ENCODE measurements around the gene HMGB3. TPM values are rescaled to one million over a fixed set of nuclear protein-coding genes. Genes with fewer than 3 reads are reported as not detected.
"Not testable (repeated sequence)": the region's sequence is repeated elsewhere in the genome, so short reads cannot be mapped to it uniquely, and the experiment has no call there.

HMGB3 gene
- total RNA-seq, 1 donor from 2014 or later = 1.7 TPM

DNA sequence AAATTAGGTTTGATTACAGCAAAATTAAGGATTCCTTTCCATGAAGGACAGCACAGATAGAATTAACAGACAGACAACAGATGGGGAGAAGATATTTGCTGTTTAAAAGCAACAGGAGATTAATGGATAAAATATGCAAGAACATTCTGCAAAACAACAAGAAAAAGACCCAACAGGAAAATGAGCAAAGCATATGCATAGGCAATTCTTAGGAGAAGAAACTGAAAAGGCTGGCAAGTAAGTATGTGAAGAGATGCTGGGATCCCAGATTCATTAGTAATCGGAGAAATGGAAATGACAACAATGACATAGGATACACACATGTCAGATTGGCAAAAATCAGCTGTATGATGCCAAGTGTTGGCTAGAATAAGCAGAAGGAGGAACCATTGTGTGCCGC is 27.5 kb upstream of the HMGB3 start:
- Histone ChIP-seq H3K4me1 (no peaks in the 10 kb centered on the region), H3K9me3 (no peaks in the 10 kb centered on the region), H3K36me3 (no peaks in the 10 kb centered on the region), H3K27me3 (no peaks in the 10 kb centered on the region), H3K4me3 (no peak overlapping the region), H3K27ac (no peak overlapping the region)
- TF ChIP-seq, protein P1, sequence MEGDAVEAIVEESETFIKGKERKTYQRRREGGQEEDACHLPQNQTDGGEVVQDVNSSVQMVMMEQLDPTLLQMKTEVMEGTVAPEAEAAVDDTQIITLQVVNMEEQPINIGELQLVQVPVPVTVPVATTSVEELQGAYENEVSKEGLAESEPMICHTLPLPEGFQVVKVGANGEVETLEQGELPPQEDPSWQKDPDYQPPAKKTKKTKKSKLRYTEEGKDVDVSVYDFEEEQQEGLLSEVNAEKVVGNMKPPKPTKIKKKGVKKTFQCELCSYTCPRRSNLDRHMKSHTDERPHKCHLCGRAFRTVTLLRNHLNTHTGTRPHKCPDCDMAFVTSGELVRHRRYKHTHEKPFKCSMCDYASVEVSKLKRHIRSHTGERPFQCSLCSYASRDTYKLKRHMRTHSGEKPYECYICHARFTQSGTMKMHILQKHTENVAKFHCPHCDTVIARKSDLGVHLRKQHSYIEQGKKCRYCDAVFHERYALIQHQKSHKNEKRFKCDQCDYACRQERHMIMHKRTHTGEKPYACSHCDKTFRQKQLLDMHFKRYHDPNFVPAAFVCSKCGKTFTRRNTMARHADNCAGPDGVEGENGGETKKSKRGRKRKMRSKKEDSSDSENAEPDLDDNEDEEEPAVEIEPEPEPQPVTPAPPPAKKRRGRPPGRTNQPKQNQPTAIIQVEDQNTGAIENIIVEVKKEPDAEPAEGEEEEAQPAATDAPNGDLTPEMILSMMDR (IDR thresholded peaks at IDR 0.05) = no peak
- TF ChIP-seq POLR2AphosphoS5 (IDR thresholded peaks at IDR 0.05; ENCODE audit: insufficient read depth in 1 of 2, low read depth in 1 of 2) = no peak
- no peak for TF ChIP-seq POLR2A (IDR thresholded peaks at IDR 0.05)
- no peak for DNase-seq (ENCODE audit: extremely low spot score in 2 of 2)
- intact Hi-C loops (cut with DNase I) = no loop called here

DNA sequence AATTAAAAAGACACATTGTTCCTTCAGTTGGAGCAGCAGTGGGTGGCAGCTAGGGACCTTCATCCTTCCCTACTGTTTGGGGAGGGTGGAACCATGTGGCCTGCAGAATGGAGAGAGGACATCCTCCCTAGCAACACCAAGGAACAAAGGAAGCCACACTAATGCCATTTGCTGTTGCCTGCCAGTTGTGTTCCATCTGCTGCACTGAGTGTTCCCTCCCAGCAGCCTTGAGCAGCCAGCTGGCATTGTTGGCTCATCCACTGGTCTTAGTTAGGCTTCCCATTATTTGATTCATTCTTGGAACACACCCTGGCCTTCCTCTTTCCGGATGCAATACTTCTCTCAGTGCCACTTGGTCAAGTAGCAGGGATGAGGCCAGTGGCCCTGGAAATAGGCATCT is 25.0 kb upstream of the HMGB3 start:
- Histone ChIP-seq H3K27ac (no peak overlapping the region), H3K9me3 (no peaks in the 10 kb centered on the region), H3K4me3 (no peak overlapping the region), H3K4me1 (no peaks in the 10 kb centered on the region), H3K27me3 (no peaks in the 10 kb centered on the region), H3K36me3 (no peaks in the 10 kb centered on the region)
- TF ChIP-seq POLR2AphosphoS5 (IDR thresholded peaks at IDR 0.05; ENCODE audit: insufficient read depth in 1 of 2, low read depth in 1 of 2) (no peak), POLR2A (IDR thresholded peaks at IDR 0.05) (no peak)
- TF ChIP-seq, protein P1 (IDR thresholded peaks at IDR 0.05) = no peak
- intact Hi-C loops (cut with DNase I) = no loop called here
- no peak for DNase-seq (ENCODE audit: extremely low spot score in 2 of 2)

DNA sequence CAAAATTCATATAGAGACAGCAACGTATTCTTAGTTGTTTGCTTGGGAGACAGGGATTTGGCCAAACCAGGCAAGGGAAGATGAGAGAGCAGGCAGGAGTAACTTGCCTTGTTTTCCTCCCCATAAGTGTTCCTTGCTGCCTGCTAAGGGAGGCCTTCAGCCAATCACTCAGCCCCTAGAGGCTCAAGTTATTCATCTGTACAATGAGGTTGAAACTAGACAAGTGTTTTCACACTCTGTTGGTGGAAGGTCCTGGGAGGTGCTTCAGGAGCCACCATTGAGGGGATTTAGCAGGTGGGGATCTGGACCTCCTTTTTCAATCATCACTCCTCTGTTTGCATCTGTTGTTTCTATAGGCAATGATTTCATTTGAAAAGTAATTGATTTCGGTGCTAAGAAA is 23.6 kb upstream of the HMGB3 start:
- intact Hi-C loops (cut with DNase I) = no loop called here
- H3K27ac ChIP-seq = no peak overlapping the region
- H3K36me3 ChIP-seq = no peaks in the 10 kb centered on the region
- H3K4me3 ChIP-seq = no peak overlapping the region
- H3K4me1 ChIP-seq = no peaks in the 10 kb centered on the region
- H3K9me3 ChIP-seq = no peaks in the 10 kb centered on the region
- TF ChIP-seq, protein P1 (IDR thresholded peaks at IDR 0.05) = no peak
- no peak for TF ChIP-seq POLR2AphosphoS5 (IDR thresholded peaks at IDR 0.05; ENCODE audit: insufficient read depth in 1 of 2, low read depth in 1 of 2)
- TF ChIP-seq POLR2A (IDR thresholded peaks at IDR 0.05) = no peak
- no peak for DNase-seq (ENCODE audit: extremely low spot score in 2 of 2)
- no peaks in the 10 kb centered on the region for H3K27me3 ChIP-seq

DNA sequence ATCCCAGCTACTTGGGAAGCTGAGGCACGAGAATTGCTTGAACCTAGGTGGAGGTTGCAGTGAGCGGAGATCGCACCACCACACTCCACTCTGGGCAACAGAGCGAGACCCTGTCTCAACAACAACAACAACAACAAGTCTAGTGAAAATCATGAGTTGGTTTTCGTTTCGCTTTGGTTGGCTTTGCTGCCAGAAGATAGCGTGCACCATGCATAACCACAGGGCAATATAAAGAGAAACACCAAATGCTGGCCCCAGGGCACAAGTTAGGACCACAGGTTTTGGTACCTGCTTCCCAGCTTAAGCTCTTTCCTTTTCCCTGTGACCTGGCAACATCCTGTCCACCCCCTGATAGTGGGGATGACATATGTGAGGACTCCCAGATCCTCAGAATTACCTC is 21.5 kb upstream of the HMGB3 start:
- Histone ChIP-seq H3K27ac (no peak overlapping the region), H3K9me3 (no peaks in the 10 kb centered on the region), H3K27me3 (no peaks in the 10 kb centered on the region), H3K4me3 (no peak overlapping the region), H3K4me1 (no peaks in the 10 kb centered on the region), H3K36me3 (no peaks in the 10 kb centered on the region)
- DNase-seq (ENCODE audit: extremely low spot score in 2 of 2) = no peak
- intact Hi-C loops (cut with DNase I) = no loop called here
- TF ChIP-seq POLR2A (IDR thresholded peaks at IDR 0.05) (no peak), POLR2AphosphoS5 (IDR thresholded peaks at IDR 0.05; ENCODE audit: insufficient read depth in 1 of 2, low read depth in 1 of 2) (no peak)
- TF ChIP-seq, protein P1 (IDR thresholded peaks at IDR 0.05) = no peak

DNA sequence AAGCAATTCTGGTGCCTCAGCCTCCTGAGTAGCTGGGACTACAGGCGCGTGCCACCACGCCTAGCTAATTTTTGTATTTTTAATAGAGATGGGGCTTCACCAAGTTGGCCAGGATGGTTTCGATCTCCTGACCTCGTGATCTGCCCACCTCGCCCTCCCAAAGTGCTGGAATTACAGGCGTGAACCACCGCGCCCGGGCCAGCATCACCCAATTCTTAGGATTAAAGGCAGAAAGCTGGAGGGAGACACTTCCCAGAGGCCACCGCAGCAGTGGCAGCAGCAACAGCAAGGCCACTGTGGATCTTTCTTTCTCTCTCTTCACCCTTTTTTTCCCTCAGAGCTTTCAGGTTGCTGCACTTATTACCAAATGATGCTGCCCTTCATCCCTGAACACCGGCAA is 18.7 kb upstream of the HMGB3 start:
- H3K4me3 ChIP-seq; H3K27ac ChIP-seq; DNase-seq (ENCODE audit: extremely low spot score in 2 of 2); H3K36me3 ChIP-seq; H3K27me3 ChIP-seq; H3K4me1 ChIP-seq; intact Hi-C loops (cut with DNase I); H3K9me3 ChIP-seq: not testable (repeated sequence)

DNA sequence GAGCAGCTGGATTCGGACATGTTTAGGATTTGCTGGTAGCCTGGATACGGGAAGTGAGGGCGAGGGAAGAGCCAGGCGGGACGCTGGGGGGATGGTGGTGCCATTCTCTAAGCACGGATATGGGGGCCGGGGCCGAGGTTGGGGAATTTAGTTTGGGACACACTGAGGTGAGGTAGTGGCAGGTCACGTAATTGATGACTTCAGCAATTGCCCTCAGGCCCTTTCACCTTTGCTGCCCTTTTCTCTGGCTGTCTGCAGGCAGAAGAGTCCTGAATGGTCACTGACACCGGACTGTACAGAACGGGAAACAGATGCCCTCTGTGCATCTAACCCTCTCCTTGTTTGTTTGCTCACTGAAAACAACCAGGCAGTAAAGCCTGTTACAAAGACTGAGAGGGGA is 16.9 kb upstream of the HMGB3 start:
- intact Hi-C loops (cut with DNase I) = no loop called here
- Histone ChIP-seq H3K27ac (no peak overlapping the region), H3K9me3 (no peaks in the 10 kb centered on the region), H3K4me1 (no peaks in the 10 kb centered on the region), H3K4me3 (no peak overlapping the region), H3K36me3 (no peaks in the 10 kb centered on the region), H3K27me3 (no peaks in the 10 kb centered on the region)
- TF ChIP-seq, protein P1 (IDR thresholded peaks at IDR 0.05) = no peak
- TF ChIP-seq POLR2A (IDR thresholded peaks at IDR 0.05) (no peak), POLR2AphosphoS5 (IDR thresholded peaks at IDR 0.05; ENCODE audit: insufficient read depth in 1 of 2, low read depth in 1 of 2) (no peak)
- no peak for DNase-seq (ENCODE audit: extremely low spot score in 2 of 2)

Data from vagina (tissue), 2 donors.